ENCODE data around the gene RUNDC1.

GRCh38 chr17:43013296-43013695 is 32.9 kb downstream of the RUNDC1 start:
- no peak for TF ChIP-seq CTCF (IDR thresholded peaks at IDR 0.05)
- no peak for TF ChIP-seq POLR2A (IDR thresholded peaks at IDR 0.05)

All from right lobe of liver (tissue), 4 donors.